ENCODE results near the gene LILRA6. TPM values are rescaled to one million over a fixed set of nuclear protein-coding genes. Genes with fewer than 3 reads are reported as not detected.
A peak's percentile ranks its signal among the peaks of the same experiment; 100 is the strongest.

Gene LILRA6
- total RNA-seq, 2 donors from 2014 or later = 0.54 to 2.3 TPM

DNA sequence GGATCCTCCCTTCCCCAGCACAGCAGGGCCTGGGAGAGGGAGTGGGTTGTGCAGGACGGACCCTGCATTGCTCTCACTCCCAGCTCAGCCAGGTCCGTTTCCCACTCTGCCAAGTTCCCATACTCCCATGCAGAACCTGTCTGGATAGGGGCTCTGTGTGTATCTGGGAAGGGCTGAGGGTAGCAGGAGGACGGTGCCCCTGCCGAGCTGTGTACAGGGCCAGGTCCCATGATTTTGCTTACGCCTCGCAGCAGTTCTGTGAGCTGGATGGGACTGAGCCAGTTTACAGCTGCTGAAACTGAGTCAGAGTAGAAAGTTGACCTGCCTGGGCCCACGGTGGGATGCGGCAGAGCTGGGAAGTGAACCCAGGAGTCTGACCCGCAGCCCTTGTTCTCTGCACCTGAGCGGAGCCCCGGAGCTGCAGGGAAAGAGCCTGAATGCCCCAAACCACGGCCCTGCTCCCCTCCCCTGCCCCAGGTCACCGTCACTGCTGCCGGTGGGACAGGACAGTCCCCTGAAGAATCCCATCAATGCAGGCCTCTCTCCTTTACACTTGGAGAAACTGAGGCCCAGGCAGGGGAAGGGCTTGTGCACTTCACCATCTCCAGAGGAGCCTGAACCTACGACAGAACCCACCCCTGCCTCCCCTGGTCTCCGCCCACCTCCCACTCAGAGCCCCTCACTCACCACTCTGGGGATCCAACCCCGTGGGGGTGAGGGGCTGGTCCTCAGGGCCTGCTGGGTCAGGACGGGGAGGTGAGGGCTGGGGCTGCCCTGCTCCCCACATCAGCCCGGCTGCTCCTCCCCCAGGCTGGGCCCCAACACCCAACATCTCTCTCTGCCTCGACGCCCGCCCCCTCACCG lies 11.0 kb upstream of the LILRA6 start:
- Histone ChIP-seq H3K27me3 (peaks cover 3% of the 10 kb centered on the region), H3K9ac (ENCODE audit: low read depth in 2 of 2, low read length in 2 of 2) (no peak overlapping the region), H3K36me3 (no peaks in the 10 kb centered on the region), H3K4me3 (no peak overlapping the region), H3K27ac (no peak overlapping the region), H3K9me3 (no peaks in the 10 kb centered on the region), H3K4me1 (no peaks in the 10 kb centered on the region)
- no peak for TF ChIP-seq CTCF (IDR thresholded peaks at IDR 0.05)
- intact Hi-C loops (cut with DNase I) = no loop called here
- DNase-seq = no peak

DNA sequence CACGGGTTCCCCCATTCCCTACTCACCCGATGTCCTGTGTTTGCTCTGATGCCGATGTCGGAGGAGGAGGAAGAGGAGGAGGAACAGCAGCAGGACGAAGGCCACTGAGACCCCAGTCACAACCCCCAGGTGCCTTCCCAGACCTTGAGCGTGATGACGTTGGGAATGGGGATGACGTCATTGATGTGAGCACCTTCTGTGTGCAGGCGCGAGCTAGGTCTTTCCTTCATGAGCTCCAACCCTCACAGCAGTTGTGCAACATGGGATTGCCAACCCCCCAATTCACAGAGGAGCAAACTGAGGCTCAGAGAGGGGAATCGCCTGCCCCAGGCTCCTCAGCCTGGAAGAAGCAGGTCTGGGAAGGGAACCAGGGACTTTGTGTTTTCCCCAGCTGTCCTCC lies 10.3 kb upstream of the LILRA6 start:
- intact Hi-C loops (cut with DNase I) = no loop called here
- TF ChIP-seq CTCF (IDR thresholded peaks at IDR 0.05) = no peak
- H3K36me3 ChIP-seq = no peaks in the 10 kb centered on the region
- no peaks in the 10 kb centered on the region for H3K27me3 ChIP-seq
- H3K4me1 ChIP-seq = no peaks in the 10 kb centered on the region
- H3K4me3 ChIP-seq = no peak overlapping the region
- H3K9ac ChIP-seq (ENCODE audit: low read depth in 2 of 2, low read length in 2 of 2) = no peak overlapping the region
- H3K27ac ChIP-seq = no peak overlapping the region
- H3K9me3 ChIP-seq = no peaks in the 10 kb centered on the region
- DNase-seq = no peak

DNA sequence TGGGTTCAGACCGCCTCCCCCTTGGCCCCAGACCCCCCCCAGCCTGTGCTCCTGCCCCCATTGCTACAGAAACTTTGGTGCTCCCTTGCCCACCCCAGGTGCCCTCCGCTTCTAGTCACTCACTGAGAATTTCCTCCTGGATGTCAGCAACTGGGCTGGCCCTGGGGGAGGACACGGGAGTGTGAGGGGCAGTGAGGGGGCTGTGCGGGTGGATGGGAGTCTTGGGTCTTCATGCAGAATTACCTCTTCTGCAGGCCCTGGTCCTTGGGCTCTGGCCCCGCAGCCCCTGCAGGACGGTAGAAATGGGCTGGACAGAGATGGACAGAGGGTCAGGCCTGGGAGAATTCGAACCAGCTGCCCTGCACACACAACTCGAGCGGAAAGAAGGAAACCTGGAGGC lies 9.7 kb upstream of the LILRA6 start:
- DNase-seq = no peak
- no peaks in the 10 kb centered on the region for H3K9me3 ChIP-seq
- H3K27ac ChIP-seq = no peak overlapping the region
- intact Hi-C loops (cut with DNase I) = no loop called here
- H3K9ac ChIP-seq (ENCODE audit: low read depth in 2 of 2, low read length in 2 of 2) = no peak overlapping the region
- no peak for TF ChIP-seq CTCF (IDR thresholded peaks at IDR 0.05)
- H3K4me3 ChIP-seq = no peak overlapping the region
- H3K4me1 ChIP-seq = no peaks in the 10 kb centered on the region
- no peaks in the 10 kb centered on the region for H3K27me3 ChIP-seq
- H3K36me3 ChIP-seq = no peaks in the 10 kb centered on the region

DNA sequence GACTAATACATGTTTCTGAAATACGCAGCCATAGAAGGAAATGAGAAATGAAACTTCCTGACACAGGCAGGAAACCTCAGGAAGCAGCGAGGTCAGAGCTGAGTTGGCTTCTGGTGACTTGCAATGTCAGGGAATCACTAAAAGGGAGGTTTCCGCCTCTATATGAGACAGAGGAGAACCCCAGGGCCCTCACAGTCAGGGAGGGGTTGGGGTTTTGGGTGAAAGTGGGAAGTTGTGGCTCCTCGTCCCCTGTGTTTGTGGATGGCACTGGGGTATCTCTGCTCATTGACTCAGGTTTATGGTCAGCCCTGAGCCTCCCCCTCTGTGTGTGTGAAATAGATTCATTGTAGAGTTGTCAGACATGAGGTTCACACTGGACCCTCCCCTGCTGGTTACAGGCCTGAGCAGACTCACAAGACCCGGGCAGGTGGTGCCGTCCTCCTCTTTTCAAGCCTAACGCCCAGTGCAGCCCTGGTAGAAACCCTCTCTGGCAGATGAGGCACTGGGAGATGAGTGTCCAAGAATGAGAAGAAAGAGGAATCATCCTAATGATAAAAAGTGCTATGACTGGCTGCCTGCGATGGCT lies 5.5 kb upstream of the LILRA6 start:
- no peaks in the 10 kb centered on the region for H3K4me1 ChIP-seq
- intact Hi-C loops (cut with DNase I) = no loop called here
- no peak for TF ChIP-seq CTCF (IDR thresholded peaks at IDR 0.05)
- H3K9me3 ChIP-seq = no peaks in the 10 kb centered on the region
- no peaks in the 10 kb centered on the region for H3K27me3 ChIP-seq
- no peak overlapping the region for H3K9ac ChIP-seq (ENCODE audit: low read depth in 2 of 2, low read length in 2 of 2)
- peak overlapping the region; percentile 27 for H3K27ac ChIP-seq
- no peaks in the 10 kb centered on the region for H3K36me3 ChIP-seq
- no peak for DNase-seq
- H3K4me3 ChIP-seq = no peak overlapping the region

GRCh38 chr19:54247106-54247930 lies 4.7 kb upstream of the LILRA6 start:
- no peaks in the 10 kb centered on the region for H3K27me3 ChIP-seq
- no peaks in the 10 kb centered on the region for H3K36me3 ChIP-seq
- H3K9ac ChIP-seq (ENCODE audit: low read depth in 2 of 2, low read length in 2 of 2) = no peak overlapping the region
- intact Hi-C loops (cut with DNase I) = no loop called here
- no peaks in the 10 kb centered on the region for H3K9me3 ChIP-seq
- H3K27ac ChIP-seq = peak overlapping the region; percentile 27
- H3K4me3 ChIP-seq = no peak overlapping the region
- no peaks in the 10 kb centered on the region for H3K4me1 ChIP-seq
- no peak for DNase-seq
- TF ChIP-seq CTCF (IDR thresholded peaks at IDR 0.05) = no peak
